ENCODE measurements around the gene TM9SF1.

Gene TM9SF1

DNA sequence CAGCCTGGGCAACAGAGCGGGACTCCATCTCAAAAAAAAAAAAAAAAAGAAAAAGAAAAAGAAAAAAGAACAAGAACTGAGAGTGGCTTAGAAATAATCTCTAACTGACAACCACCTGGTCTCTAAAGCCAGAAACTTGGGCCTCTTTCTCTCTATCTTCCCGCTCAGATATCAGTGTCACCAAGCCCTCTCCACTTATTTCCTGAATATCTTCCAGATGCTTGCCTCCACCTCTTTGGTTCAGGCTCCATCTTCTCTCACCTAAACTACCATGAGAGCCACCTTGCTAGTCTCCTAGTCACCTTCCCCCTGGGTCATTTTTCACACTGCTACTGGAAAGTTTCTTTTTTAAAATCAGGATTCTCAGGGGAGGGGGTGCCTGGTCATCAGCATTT, 1.8 kb upstream of the TM9SF1 start:
- no peak for DNase-seq (ENCODE audit: low read depth in 3 of 3, low spot score in 1 of 3)

GRCh38 chr14:24196071-24197055, 1.1 kb upstream of the TM9SF1 start:
- DNase-seq (ENCODE audit: low read depth in 3 of 3, low spot score in 1 of 3), result no peak

GRCh38 chr14:24194873-24195185, 412 bp downstream of the TM9SF1 start:
- DNase-seq (ENCODE audit: low read depth in 3 of 3, low spot score in 1 of 3), result no peak

DNA sequence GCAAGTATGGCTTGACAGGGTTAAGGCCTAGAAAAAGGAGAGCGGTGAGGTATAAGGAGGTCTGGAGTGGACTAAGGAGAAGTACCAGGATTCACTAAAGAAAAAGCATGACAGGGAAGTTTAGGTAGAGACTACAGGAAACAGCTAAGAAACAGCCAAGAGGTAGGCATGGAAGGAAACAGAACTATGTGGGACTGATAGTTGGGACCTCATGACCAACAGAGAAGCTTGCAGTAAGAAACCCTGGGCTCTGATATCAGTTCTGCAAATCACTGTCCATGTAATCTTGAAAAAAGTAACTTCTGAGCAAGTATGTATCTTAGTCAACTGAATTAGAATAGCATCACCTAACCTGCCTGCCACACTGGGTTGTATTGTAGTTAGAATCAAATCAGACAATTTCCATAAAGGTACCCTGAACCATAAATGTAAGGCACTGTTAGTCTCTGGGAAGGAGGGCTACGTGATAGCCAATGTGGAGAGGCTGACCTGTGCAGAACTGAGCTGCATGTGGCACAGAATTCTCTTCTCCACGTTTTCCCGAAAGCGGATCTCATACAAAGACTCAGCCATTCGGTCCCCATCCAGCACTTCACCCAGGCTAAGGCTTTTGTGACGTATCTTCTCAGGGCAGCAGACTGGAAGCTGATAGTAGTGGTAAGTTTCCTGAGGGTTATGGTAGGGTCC, 912 bp downstream of the TM9SF1 start:
- no peak for DNase-seq (ENCODE audit: low read depth in 3 of 3, low spot score in 1 of 3)

DNA sequence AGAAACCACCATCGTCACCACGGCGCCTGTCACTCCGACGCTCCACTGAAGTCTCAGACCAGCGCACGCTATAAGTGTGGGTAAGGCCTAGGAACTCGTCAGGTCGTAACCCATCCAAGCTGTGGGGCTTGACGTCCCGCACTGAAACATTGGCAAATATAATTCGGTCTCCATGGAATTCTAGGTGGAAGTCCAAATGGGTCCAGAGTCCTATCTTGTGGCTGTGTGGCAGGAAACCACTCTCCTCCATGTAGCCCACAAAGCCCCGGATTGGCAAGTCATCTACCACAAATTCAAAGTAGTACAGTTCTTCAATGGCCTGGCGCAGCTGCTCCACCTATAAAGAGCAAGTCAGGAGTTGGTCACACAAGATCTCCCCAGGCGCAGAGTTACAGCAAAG, 2.3 kb downstream of the TM9SF1 start:
- DNase-seq (ENCODE audit: low read depth in 3 of 3, low spot score in 1 of 3), result no peak

- DNase-seq (ENCODE audit: low read depth in 3 of 3, low spot score in 1 of 3), result no peak
Observed at GRCh38 chr14:24190416-24190815, 4.8 kb downstream of the TM9SF1 start.

DNA sequence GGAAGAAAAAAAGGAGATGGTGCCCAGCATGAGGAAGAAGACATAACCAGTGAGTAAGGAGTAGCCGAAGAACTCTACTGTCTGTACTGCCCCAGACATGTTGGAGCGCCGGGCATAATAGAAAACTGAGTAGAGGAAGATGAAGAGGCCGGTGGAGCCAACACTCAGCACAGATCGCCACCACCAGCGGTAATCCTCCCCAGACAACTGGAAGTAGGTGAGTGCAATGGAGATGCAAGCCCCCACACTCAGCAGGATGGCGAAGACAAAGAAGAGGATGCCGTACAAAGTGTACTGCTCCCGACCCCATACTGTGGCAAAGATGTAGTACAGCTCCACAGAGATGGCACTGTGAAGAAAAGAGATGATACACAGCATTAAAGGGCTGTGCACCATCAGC, 5.8 kb downstream of the TM9SF1 start:
- DNase-seq (ENCODE audit: low read depth in 3 of 3, low spot score in 1 of 3), result no peak

DNA sequence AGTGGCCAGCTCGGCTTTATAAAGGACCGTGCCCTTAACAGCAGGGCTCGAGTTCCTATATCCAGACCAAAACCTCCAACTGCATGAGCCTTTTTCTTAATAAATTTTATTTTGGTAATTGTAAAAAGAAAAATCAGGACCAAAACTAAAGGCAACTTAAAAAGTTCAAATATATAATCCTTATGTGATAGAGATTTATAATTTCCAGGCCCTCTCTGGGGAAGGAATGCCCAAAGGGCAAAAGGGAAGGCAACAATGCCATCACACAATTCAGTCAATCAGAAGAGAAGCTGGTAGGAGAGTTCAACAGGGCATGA, 6.2 kb downstream of the TM9SF1 start:
- no peak for DNase-seq (ENCODE audit: low read depth in 3 of 3, low spot score in 1 of 3)

- DNase-seq (ENCODE audit: low read depth in 3 of 3, low spot score in 1 of 3), result peak; percentile 84 to 92 (median 92)
Observed at GRCh38 chr14:24188251-24189058, 6.8 kb downstream of the TM9SF1 start, which contains the start of gene IPO4. Gene IPO4 (minus strand): TSS chr14:24188816. CDS start chr14:24188787, 29 bp downstream.

GRCh38 chr14:24187539-24187915, 7.7 kb downstream of the TM9SF1 start:
- no peak for DNase-seq (ENCODE audit: low read depth in 3 of 3, low spot score in 1 of 3)

GRCh38 chr14:24186831-24187538, 8.3 kb downstream of the TM9SF1 start:
- no peak for DNase-seq (ENCODE audit: low read depth in 3 of 3, low spot score in 1 of 3)

- no peak for DNase-seq (ENCODE audit: low read depth in 3 of 3, low spot score in 1 of 3)
Observed at GRCh38 chr14:24185741-24186140, 9.5 kb downstream of the TM9SF1 start.

- no peak for DNase-seq (ENCODE audit: low read depth in 3 of 3, low spot score in 1 of 3)
Observed at GRCh38 chr14:24185026-24185425, 10.2 kb downstream of the TM9SF1 start.

- no peak for DNase-seq (ENCODE audit: low read depth in 3 of 3, low spot score in 1 of 3)
Observed at GRCh38 chr14:24184104-24184970, 10.9 kb downstream of the TM9SF1 start.

GRCh38 chr14:24183014-24183481, 12.2 kb downstream of the TM9SF1 start:
- DNase-seq (ENCODE audit: low read depth in 3 of 3, low spot score in 1 of 3), result no peak

DNA sequence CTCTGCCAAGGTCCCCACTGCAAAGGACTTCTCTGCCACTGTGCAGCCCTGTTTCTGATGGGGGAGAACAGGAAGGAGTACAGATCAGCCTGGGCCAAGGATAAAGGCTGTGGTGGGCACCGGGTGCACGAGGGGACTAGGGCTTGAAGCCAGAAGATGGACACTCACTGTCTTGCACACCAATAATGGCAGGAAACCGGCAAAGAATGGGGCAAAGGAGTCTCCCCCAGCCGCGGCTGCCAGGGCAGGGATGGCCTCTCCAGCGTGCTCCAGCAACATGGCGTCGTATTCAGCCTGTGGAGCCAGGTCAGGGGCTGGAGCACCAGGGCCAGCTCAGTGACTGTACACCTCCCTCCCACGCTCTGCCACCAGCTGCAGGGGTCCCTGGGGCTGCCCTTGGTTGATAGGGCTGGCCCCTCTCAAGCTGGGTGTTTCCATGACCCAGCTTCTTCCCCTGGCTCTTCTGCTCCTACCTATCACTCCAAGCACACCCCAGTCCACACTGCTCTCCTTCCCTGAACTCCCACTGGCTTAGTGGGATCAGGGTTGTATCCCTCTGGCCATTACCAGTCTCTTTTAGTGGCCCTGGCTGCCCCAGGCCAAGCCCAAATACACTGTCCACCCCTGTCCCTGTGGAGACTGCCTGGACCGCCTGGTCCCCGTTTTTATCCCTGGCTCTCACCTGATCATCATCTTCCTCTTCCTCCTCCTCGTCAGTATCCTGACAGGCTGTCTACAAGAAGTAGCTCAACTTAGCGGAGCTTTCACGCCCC, 12.9 kb downstream of the TM9SF1 start:
- no peak for DNase-seq (ENCODE audit: low read depth in 3 of 3, low spot score in 1 of 3)

DNA sequence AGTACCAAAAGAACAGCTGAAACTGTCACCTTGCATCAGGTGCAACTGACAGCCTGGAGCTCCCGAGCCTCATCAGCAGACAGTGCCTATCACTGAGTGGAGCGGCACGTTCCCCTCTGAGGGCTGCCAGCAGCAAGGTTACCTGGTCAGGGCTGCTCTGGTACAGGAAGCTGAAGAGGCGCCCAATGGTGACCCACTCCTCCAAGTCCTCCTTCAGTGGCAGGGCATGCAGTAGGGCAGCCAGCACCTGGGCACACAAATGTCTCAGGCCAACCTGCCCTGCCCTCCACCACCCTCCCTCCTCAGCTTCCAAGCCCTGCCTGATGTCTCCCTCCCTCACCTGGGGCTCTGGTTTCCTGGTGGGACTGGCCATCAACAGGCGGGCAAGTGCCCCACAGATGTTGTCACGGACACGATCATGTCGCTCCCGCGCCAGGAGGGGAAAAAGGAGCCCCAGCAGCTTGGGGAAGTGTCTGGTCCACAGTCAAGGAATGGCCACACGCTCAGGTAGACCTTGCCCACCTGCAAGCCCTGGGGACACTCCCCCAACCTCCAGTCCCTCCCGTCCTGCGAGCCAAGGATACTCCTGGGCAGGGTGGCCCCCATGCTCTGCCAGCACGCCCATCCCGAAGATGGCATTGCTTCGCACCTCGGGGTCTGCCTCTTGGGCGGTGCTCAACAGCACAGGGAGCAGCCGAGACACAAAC, 13.7 kb downstream of the TM9SF1 start:
- DNase-seq (ENCODE audit: low read depth in 3 of 3, low spot score in 1 of 3), result no peak

DNA sequence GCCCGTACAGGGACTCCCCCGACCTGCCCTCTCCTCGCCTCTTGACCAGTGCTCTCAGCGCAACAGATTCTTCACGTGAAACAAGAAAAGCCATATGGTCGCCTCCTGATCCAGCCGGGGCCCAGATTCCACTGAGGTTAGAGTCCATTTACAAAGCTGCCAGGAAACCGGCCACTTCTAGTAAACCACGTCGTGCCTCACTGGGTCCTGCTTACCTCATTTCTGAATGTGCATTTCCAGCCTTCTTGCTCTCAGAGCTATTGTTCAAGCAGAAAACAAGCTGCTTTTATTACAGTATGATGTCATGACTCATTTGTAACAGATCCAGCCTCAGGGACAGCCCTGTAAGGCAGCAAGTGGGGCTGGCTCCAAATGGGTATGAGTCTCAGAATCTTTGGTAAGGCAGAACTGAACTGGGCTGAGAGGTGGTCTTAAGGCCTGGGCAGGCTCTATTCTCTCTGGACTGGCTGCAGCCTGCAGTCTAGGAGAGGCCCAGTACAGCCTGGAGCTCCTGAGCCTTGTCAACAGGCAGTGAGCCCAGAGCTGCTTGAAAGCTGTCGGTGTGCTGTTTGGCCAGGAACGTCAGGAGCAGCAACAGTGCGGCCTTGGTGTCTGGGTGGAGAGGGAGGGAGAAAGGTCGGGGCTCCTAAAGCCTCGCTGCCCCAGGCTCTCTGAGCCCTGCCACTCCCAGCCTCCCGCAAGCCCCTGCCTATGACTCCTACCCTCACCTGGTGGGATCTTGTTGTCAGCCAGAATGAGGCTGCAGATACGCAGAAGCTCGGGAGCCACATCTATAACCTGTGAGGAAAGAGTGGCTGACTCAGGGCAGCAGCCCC, 15.1 kb downstream of the TM9SF1 start:
- no peak for DNase-seq (ENCODE audit: low read depth in 3 of 3, low spot score in 1 of 3)

All from stimulated activated CD4-positive, alpha-beta T cell treated with anti-CD3 and anti-CD28 coated beads, TNF-alpha, amount 100 ng/mL, for 1 hour (primary cell).